Skeletal muscle cell (primary cell): ENCODE data around the gene FAM53A.
"Not testable (repeated sequence)": the region's sequence is repeated elsewhere in the genome, so short reads cannot be mapped to it uniquely, and the experiment has no call there.

ENCODE experiments used
- DNase-seq: peaks from one replicate; pipeline ENCODE4 v3.0.0-alpha.2; 2010; ENCODE audit warnings: low read depth
- H3K4me3 ChIP-seq: 2 replicates; pipeline ENCODE4 v1.5.1; 2011; ENCODE audit warnings: low read depth, mild to moderate bottlenecking, control low read depth, low read length, moderate library complexity

Gene FAM53A

GRCh38 chr4:1693131-1693896 is 9.2 kb upstream of the FAM53A start:
- H3K4me3 ChIP-seq, result no peak overlapping the region
- DNase-seq, result peak; percentile 28

DNA sequence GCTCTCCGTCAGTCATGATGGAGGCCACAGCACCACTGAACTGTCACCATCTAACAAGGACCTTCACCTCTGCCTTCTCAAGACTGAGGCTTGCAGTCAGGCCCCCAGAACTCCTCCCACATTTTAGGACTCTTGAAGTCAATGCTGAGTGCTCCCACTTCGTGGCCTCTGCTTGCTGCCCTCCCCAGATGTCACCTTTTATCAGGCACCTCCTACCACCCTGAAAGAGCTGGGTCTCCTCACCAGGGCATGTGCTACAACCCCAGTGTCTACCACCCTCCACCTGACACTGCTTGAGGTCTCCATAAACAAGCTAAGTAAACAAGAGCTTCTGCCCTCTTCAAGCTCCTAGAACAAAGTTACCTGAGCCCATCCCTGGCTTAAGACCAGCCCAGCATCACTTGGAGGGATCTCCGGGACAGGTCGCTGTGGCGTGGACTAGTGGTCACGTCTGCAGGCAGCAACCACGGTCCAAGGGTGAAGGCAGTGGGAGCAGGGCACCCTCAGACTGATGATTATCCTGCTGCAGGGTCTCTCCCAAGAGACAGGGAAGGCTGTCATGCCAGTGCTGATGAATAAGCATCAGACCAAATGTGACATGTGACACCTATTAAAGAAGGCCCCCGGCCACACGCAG is 7.7 kb upstream of the FAM53A start:
- DNase-seq, result no peak

GRCh38 chr4:1690698-1691097 is 6.6 kb upstream of the FAM53A start:
- no peak overlapping the region for H3K4me3 ChIP-seq
- no peak for DNase-seq

More for the DNA sequence above, 7.7 kb upstream of the FAM53A start:
- no peak overlapping the region for H3K4me3 ChIP-seq

GRCh38 chr4:1686440-1687036 is 2.4 kb upstream of the FAM53A start:
- DNase-seq, result no peak
- no peak overlapping the region for H3K4me3 ChIP-seq

DNA sequence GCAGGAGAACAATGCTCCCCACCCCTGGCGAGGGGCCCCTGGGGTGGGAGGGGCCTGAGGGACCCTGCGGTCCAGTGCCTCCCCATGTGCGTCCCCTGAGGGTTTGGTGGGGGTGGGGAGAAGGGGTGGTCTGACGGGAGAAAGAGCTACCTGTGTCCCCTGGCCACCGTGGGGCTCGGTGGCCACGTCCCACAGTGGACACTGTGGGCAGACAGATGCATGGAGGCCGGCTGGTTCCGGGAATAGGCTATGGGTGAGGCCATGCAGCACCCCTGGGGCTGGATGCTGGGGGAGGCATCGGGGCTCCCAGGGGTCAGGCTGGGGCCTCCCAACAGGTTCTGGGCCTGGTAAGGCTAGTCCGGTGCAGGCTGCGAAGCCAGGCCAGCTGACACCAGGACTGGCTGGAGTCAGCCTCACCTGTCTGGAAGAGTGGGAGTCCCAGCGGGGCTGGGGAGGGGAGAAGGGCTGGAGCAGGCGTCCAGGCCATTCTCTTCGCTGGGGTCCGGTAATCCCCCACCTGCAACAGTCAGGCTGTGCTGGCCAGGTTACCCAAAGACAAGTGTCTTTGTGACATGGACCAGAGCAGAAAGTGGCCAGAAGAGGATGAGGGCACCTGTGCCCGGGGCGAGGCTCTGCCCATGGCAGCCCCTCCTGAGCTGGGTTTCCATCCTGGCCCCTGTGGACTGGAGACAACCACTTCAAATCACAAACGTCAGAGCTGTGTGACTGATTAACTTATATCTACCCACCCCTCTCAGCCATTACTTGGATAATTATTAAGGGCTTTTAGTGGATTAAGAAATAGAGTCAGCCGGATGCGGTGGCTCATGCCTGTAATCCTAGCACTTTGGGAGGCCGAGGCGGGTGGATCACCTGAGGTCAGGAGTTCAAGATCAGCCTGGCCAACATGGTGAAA is 1.4 kb upstream of the FAM53A start:
- no peak for DNase-seq
- H3K4me3 ChIP-seq, result no peak overlapping the region

GRCh38 chr4:1684506-1685234 is 557 bp upstream of the FAM53A start:
- H3K4me3 ChIP-seq, result peak overlapping the region; percentile 49
- DNase-seq, result no peak

GRCh38 chr4:1683261-1683735 is 815 bp downstream of the FAM53A start:
- H3K4me3 ChIP-seq, result peak overlapping the region; percentile 61
- DNase-seq, result peak; percentile 79

DNA sequence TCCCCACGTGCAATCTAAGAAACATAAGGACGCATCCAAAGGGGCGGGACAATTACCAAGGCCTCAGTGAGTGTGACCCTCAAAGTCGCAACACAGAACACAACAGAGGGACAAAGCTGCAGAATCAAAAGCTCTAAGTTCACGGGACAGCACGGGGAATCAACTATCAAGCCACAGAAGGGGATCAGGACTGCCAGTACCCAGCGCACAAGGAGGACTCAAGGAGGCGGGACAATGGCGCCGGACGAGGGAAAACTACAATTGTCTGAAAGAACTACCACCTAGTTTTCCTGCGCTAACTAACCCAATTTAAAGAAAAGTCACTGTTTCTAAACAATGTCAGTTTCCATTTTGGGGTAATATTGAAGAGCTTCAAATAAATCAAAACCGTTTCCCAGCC is 1.3 kb downstream of the FAM53A start:
- no peak for DNase-seq
- peak overlapping the region; percentile 61 for H3K4me3 ChIP-seq

GRCh38 chr4:1678244-1678643 is 5.9 kb downstream of the FAM53A start:
- no peak for DNase-seq
- H3K4me3 ChIP-seq, result no peak overlapping the region

- no peak overlapping the region for H3K4me3 ChIP-seq
Observed at GRCh38 chr4:1676605-1677525, 7.2 kb downstream of the FAM53A start.

GRCh38 chr4:1675802-1676137 is 8.3 kb downstream of the FAM53A start:
- no peak for DNase-seq
- no peak overlapping the region for H3K4me3 ChIP-seq

More at GRCh38 chr4:1676605-1677525, 7.2 kb downstream of the FAM53A start:
- no peak for DNase-seq

DNA sequence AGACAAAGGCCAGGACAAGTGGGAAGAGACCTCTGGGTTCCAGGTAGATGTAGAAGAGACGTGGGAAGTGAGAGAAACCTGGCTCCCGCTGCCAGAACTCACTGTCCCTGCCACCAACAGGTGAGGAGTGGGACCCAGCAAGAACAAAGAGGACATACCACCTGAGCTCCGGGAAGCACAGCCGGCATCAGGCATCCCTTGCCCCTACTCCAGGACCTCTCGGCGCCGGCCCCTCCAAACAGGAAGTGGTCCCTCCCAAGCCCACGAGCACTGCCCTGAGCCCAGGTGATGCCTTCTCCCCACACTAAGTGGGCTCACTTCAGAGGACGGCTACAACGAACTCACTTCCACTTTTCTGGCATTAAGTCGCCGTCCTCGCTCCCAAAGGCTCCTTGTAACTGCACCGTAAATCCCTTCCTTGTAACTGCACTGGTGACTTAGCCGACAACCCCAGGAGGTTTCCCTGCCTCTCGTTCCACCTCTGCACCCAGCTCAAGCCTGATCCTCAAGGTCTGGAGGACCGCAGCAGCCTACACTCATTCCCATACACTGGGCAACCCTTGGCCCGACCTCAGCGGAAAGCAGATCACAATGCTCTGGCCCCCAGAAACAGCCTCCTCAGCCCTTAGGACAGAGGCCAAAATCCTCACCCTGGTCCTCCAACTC is 8.8 kb downstream of the FAM53A start:
- H3K4me3 ChIP-seq, result no peak overlapping the region
- DNase-seq, result no peak

DNA sequence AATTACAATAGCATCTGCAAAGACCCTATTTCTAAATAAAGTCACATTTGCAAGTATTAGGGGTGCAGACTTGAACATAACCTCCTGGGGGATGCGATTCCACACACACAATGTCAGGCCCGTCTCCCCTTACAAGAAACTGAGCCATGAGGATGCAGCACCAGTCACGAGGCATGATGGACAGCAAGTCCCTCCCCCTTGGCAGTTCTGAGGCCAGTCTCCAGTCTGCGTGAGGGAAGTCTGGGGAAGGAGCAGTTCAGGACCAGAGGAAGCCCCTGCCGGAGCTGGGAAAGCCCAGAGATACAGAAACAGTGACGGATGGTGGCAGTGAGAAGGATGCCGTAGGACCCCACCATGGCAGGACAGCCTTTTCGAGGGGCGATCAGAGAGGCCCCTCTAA is 9.4 kb downstream of the FAM53A start:
- H3K4me3 ChIP-seq, result no peak overlapping the region
- no peak for DNase-seq

DNA sequence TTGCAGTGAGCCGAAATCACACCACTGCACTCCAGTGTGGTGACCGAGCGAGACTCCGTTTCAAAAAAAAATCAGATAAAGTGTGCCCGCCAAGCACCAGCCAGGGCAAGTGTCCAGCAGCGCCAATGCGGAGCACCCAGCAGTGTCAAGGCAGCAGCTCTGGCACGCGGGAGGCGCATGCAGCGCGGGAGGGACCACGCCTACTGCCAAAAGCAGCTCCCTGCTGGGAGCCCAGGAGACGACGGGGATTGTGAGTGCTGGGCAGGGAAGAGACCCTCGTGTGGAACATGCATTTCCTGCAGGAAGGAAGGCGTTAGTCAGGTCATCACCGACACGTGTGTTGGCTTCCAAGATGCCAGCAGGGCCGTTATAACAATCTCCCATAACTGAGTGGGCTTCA is 10.4 kb downstream of the FAM53A start:
- H3K4me3 ChIP-seq, result no peak overlapping the region
- DNase-seq, result no peak

DNA sequence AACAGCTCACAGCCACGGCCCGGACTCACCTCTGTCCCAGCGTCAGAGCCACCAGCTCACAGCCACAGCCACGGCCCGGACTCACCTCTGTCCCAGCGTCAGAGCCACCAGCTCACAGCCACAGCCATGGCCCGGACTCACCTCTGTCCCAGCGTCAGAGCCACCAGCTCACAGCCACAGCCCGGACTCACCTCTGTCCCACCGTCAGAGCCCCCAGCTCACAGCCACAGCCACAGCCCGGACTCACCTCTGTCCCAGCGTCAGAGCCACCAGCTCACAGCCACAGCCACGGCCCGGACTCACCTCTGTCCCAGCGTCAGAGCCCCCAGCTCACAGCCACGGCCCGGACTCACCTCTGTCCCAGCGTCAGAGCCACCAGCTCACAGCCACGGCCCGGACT is 13.1 kb downstream of the FAM53A start:
- H3K4me3 ChIP-seq, DNase-seq: not testable (repeated sequence)

GRCh38 chr4:1670279-1670678 is 13.8 kb downstream of the FAM53A start:
- no peak for DNase-seq
- no peak overlapping the region for H3K4me3 ChIP-seq

DNA sequence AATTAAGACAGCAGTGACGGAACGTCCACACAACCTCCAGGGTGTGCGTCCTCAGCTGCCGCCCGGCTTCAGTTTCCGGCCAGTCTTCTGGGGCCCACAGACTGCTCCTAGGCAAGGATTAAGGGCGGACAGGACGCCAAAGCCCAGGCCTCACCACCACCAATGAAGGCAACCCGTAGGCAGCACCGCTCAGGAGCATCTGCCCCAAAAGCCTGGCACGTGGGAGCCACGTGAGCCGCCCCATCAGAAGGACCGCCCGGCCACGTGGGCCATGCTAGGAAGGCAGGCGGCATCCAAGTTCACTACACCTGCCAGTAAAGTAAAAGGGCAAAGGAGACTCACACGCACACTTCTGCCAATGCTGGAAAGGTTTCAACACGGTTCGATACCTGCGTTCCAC is 14.3 kb downstream of the FAM53A start:
- no peak for DNase-seq
- H3K4me3 ChIP-seq, result no peak overlapping the region

DNA sequence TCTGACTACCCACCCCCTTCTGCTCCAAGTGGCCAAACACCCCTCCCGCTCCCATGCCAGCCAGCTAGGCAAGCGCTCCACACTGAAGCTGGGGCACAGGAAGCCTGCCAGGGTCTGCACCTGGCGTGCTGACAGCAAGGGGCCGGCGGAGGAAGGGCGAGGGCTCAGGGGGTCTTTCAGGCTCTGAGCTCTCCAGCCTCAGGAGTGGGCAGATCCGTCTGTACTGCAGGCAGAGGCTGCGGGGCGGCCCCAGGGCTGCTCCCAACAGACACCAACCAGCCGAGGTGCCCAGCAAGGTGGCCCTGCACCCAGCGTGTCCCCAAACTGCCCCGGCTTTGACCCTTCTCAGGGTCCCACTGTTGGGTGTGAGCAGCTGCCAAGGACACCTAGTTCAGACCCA is 14.8 kb downstream of the FAM53A start:
- H3K4me3 ChIP-seq, result no peak overlapping the region
- DNase-seq, result no peak
